LNCAP (cell line): ENCODE measurements around the gene DHRS13.

Experiments
- CTCF ChIP-seq: fragments of 450-650 bp; IDR thresholded peaks from 2 replicates; pipeline ENCODE4 v1.5.1; 2017; ENCODE audit warnings: mild to moderate bottlenecking

The DHRS13 gene

GRCh38 chr17:28887871-28888471 lies 14.9 kb downstream of the DHRS13 start:
- TF ChIP-seq CTCF: no peak

- no peak for TF ChIP-seq CTCF
These were observed 16.9 kb downstream of the DHRS13 start for GRCh38 chr17:28885951-28886350.

GRCh38 chr17:28885363-28885762 lies 17.5 kb downstream of the DHRS13 start:
- TF ChIP-seq CTCF: no peak

- TF ChIP-seq CTCF: no peak
These were observed 18.7 kb downstream of the DHRS13 start for GRCh38 chr17:28883967-28884702.

DNA sequence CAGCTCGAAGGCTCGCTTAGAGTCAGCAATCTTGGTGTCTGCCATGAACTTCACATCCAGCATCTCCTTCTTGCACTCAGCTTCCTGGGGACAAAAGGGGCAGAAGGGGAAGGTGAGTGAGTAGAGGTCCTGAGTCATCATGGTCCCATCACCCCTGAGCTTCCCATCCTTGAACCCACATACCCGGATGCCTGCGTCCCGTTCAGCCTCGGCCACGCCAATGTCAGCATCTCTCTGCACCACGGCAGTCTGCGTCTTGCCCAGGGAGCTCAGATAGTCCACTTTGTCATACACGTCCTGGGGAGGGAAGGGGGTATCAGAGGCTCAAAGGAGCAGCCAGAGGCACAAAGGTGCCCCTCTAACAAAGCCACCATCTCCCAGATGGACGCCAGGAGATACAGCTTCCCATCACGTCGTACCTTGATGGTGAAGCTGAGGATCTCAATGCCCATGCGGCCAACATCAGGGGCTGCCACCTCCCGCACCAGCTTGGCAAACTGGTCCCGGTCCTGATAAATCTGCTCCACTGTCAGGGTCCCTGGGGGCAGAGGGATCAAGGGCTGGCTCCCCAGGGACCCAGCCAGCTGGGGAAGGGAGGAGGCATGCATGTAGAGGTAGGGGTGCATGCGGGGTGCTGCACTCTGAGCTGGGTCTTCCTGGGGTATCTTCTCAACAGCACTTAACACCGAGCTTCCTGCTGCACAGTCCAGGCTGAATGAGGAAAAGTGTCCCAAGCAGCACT lies 20.6 kb downstream of the DHRS13 start:
- TF ChIP-seq CTCF: no peak

DNA sequence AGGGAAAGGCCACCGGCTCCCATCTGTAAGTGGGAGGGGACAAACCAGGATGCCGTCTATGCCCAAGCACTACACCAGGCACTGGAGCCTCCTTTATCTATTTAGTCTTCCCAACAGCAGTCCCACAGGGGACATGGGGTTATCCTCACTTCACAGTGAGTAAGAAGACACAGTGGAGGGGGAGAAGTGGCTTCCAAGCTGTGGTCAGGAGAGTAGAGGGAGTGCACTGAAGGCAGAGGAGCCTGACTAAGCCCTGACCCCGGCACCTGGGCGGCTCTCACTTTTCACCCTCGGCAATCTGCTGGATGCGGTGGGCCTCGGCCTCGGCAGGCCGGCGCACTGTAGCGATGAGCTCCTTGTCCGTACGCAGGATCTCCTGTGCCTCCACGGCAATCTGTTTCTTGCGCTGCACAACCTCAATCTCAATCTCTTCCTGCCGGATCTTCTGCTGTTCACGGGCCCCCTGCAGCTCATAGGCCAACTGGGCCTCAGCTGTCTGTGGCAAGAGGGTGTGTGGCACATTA lies 21.3 kb downstream of the DHRS13 start:
- no peak for TF ChIP-seq CTCF

GRCh38 chr17:28880572-28880945 lies 22.3 kb downstream of the DHRS13 start:
- no peak for TF ChIP-seq CTCF
